Fibroblast of skin of right biceps (primary cell): ENCODE measurements around the gene NACC2.
A peak's percentile ranks its signal among the peaks of the same experiment; 100 is the strongest.
"Not testable (repeated sequence)": the region's sequence is repeated elsewhere in the genome, so short reads cannot be mapped to it uniquely, and the experiment has no call there.

Experiments
- DNase-seq: peaks from one replicate; pipeline ENCODE4 v3.0.0-alpha.2; 2013

Gene NACC2

GRCh38 chr9:135971111-135971766, 123.8 kb downstream of the NACC2 start:
- peak; percentile 66 for DNase-seq

DNA sequence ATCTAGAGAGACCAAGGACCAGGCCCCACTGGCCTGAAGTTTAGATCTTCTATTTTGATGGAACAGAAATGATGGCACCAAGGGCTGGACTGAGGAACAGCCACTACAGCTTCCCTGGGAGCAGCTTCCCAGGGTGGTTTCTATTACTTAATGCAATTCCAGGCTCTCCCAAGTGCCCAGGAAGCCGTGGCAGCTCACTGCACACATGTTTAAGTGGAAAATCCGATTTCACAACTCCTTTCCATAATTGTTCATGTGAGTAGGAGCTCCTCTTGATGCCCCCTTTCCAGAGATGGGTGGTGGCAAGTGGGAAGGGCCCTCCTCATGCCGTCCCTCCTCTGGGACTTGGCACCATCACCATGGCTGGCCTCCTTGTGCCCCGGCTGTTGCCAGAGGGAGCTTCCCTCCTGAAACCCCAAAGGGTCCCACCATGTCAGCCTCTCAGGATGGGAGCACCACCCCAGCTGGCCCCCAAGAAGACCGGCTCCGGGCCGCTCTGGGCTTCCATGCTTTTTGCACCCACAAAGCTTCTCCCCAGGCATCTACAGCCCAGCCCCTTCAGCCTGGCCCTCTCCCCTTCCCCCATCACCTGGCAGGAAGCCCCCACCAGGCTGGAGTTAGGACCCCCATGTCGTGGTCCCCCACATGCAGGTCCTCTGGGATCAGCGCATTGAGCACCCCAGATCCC, 124.8 kb downstream of the NACC2 start:
- no peak for DNase-seq

- DNase-seq = peak; percentile 39
These were observed 125.9 kb downstream of the NACC2 start for GRCh38 chr9:135969064-135969683.

DNA sequence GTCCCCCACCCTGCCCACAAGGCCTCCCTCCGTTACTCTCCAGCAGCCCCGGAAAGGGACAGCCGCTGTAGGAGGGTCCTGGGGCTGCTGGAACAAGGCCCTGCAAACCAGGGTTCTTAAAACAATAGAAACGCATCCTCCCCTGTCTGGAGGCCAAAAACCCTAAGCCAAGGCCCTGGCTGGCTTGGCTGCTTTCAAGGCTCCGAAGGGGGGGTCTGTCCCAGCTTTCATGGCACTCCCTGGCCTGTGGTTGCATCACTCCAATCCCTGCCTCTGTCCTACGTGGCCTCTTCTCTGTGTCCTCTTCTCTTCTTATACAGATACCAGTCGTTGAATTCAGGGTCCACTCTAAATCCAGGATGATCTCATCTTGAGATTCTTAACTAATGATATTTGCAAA, 126.5 kb downstream of the NACC2 start:
- DNase-seq = no peak

DNA sequence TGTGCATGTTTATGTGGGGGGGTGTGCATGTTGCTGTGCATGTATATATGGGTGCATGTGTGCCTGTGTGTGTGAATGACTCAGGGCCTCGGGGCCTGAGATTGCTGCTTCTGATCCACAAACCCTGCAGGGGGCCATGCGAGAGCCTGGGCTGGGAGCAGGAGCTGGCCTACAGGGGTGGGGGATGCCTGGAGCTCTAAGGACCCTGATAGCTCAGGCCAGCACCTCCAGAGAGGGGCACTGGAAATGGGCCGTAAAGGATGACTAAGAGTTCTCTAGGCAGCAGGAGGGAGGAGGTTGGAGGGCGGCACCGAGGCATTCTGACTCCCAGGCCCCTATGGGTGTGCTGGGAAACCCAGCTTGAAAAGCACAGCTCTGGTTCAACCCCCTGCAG, 127.0 kb downstream of the NACC2 start:
- peak; percentile 28 for DNase-seq

DNA sequence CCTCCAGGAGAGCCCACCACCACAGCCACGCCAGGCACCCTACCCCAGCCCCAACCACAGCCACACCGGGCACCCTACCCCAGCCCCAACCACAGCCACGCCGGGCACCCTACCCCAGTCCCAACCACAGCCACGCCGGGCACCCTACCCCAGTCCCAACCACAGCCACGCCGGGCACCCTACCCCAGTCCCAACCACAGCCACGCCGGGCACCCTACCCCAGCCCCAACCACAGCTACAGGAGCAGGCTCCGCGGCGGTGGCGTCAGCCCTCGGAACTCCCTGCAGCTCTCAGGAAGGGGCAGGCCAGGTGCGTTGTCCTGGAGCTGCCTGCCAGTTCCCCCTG, 128.2 kb downstream of the NACC2 start:
- DNase-seq = not testable (repeated sequence)

DNA sequence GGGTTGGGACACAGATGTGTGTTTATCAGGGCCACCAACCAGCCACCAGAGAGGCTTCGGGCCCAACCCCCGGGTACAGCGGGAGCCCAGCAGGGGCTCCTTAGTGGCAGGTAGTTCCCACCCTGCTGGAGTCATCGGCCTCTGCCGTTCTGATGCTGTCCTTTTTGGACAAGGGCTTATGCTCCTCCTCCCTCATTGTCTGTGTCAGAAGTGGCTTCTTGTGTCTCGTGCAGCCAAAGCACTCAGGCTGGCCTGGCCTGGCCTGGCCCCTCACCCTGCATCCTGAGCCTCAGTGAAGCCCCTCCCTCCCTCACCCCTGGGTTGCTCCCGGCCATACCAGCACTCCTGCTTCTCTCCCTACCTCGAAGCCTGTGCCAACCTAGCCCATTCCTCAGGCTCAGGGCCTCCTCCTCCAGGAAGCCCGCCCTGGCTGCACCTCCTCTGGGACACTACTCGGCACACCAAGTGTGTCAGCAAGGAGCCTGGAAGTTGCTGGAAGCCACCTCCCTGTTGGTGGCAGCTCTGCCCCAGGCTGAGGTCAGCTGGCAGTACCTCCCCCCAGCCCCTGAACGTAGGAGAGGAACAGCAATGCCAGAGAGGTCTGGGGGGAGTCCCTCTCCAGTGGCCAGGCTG, 129.8 kb downstream of the NACC2 start:
- DNase-seq = no peak

DNA sequence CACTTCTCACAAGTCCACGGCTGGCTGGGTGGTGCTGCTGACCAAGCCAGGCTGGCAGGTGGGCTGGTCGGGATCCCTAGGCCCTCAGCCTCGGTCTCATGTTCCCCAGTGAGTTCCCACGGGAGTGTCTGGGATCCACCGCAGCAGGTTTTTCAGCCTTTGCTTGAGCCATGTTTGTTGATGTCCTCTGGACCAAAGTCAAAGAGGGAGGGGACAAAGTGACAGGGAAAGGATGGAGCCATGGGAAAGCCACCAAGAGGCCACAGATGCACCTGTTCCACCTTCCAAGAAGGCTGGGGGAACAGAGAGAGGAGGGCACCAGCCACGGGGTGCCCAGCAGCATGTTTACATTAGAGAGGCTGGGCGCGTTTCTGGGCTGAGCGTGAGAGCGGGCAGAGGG, 131.2 kb downstream of the NACC2 start:
- DNase-seq = no peak

DNA sequence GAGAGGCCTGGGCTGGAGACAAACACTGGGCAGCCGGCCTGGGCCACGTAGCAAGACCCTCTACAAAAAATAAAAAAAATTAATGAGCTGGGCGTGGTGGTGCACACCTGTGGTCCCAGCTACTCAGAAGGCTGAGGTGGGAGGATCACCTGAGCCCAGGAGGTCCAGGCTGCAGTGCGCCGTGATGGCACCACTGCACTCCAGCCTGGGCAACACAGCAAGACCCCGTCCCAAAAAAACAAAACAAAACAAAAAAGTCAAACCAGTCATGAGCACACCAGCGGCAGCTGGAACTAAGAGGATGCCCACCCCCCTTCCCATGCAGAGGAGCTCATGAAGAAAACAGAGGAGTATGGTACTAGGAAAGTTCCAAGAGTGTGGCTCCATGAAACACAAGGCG, 131.8 kb downstream of the NACC2 start:
- DNase-seq = no peak

DNA sequence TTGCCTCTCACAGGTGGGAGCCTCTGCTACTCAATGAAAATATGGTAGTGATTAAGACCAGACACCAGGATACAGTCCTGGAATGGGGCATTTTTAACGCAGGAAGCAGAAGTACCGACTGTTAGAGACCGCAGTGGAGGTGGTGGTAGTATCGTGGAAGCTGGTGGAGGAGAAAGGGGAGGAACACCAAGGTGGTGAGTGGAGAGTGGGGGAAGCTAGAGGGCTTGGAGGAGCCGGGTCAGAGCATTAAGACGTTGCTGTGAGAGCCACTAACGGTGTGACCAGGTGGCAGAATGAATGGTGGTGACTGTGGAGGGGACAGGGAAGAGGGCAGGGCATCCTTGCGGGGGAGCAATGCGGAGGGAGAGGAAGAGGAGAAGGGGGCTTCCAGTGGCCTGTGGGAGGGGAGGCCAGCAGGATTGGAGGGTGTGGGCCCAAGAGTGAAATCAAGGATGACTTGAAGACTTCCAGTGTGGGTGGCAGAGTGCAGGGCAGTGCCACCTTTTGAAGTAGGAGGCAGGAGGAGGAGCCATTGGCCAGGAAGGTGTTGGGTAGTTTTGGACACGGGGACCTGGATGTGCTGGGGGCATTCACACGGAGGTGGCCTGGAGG, 132.3 kb downstream of the NACC2 start:
- no peak for DNase-seq

- no peak for DNase-seq
These were observed 133.0 kb downstream of the NACC2 start for GRCh38 chr9:135961811-135962695.

DNA sequence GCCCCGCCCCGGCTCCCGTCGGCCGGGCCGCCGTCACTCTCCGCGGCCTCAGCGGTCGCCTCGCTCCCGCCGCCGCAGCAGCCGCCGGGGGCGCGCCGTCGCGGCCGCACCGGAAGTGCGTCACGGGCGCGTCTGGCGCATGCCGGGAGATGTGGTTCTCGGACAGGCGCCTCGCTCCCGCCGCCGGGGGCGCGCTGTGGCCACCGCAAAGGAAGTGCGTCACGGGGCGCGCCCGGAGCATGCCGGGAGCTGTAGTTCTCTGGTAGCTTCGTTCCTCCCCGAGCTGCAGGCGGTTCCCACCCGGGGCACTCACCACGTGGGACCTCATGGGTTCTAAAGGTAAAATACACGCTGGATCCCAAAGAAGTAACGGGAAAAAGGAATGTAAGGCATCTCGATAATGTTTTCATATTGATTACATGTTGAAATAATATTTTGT, 133.8 kb downstream of the NACC2 start, which contains the start of gene UBAC1:
Gene UBAC1 (minus strand): TSS at position 97 of the 439 bp plus-strand sequence. CDS start 211 bp downstream, outside the sequence.
- peak; percentile 95 for DNase-seq

DNA sequence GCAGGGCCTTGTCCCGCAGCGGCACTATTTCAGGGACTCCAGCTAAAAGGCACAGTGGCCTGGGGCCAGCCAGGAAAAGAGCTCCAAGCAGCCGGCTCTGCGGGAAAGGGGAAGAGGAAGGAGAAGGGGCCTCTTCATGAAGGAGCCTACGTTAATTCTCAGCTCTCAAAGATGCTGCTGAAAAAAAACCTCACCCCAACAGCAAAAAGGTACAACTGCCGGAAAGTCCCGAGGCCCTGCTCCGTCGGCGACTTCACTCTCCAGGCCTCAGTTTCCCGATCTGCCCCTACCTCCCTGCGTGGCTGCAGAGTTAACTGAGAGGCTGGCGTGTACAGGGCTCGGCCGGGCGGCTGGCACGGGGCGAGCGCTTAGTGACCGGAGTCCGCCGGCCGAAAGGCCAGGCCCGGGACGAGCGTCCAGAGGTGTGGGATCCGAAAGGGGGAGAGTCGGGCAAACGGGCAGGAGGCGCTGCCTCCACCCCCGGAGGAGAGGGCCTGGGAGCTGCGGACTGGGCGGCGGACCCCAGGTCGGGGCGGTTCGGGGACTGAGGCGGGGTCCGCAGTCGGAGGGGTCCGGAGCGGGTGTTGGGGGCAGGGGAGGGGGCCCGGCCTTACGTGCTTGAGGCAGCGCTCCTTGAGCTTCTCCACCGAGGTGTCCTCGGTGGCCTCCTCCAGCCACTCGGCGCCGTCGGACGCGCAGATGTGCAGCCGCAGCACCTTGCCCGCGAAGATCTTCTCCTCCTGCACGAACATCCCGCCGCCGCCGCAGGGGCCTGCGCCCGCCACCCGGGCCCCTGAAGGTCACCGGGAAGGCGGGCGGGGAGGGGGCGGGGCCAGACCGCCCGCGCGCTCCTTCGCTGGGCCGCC, 134.4 kb downstream of the NACC2 start:
- no peak for DNase-seq

- DNase-seq = no peak
These were observed 135.3 kb downstream of the NACC2 start for GRCh38 chr9:135959814-135960213.

DNA sequence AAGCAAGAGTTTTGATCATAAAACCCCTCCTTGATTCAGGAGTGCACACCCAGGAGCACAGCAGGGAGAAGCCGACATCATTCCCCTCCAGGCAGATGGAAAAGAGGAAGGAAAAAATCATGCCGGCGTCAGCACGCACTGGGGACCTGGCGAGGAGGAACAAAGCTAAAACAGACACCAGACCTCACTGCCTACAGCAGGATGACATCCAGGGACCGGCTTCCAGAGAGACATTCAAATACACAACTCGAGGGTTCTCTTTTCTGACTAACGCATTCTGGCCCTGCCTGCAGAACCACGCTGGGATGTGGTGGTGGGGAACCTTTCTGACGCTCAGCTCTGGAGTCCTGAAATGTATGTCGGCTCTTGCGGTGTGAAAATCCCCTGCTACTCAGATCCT, 136.6 kb downstream of the NACC2 start:
- DNase-seq = no peak

- DNase-seq = no peak
These were observed 137.7 kb downstream of the NACC2 start for GRCh38 chr9:135957431-135957830.

GRCh38 chr9:135956802-135957174, 138.3 kb downstream of the NACC2 start:
- no peak for DNase-seq
